Prostate gland (tissue), 2 donors: ENCODE data around the gene MVB12B.

Experiments
- POLR2A ChIP-seq: fragments of 450-650 bp; IDR thresholded peaks from one replicate; pipeline ENCODE4 v1.6.1; 2016; ENCODE audit warnings: antibody characterized with exemption, mild to moderate bottlenecking
- POLR2AphosphoS5 ChIP-seq: sonication (generic); formaldehyde crosslinking; IDR thresholded peaks from one replicate; pipeline ENCODE4 v1.6.1; 2017; ENCODE audit warnings: antibody characterized with exemption
- TF ChIP-seq, protein P1 (sequence below), 4 experiments: fragments of 200-600 bp in 2 of 4; fragments of 450-650 bp in 2 of 4; sonication (generic) in 2 of 4; IDR thresholded peaks; 1 replicate in 3 of 4; 2 replicates in 1 of 4; pipeline ENCODE4 v1.5.1; 2016 to 2019; ENCODE audit warnings: antibody characterized with exemption in 4 of 4, mild to moderate bottlenecking in 2 of 4, moderate library complexity in 2 of 4

DNA sequence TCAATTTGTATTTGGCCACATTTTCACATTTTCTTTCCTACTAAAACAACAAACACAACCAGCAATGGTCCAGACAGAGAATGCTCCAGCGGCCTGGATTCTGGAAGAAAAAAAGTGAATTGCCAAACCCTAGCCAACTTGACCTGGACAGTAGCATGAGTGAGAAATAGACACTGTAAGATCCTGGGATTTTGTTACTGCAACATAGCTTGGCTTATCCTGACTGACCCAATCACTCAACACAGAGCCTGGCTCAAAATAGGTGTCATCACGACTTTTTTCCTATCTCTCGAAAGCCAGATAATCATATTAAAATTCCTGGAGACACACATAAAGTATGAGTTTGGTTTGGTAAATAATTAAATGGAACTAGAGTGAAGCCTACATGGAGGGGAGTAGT lies 25.4 kb upstream of the MVB12B start:
- TF ChIP-seq, protein P1, sequence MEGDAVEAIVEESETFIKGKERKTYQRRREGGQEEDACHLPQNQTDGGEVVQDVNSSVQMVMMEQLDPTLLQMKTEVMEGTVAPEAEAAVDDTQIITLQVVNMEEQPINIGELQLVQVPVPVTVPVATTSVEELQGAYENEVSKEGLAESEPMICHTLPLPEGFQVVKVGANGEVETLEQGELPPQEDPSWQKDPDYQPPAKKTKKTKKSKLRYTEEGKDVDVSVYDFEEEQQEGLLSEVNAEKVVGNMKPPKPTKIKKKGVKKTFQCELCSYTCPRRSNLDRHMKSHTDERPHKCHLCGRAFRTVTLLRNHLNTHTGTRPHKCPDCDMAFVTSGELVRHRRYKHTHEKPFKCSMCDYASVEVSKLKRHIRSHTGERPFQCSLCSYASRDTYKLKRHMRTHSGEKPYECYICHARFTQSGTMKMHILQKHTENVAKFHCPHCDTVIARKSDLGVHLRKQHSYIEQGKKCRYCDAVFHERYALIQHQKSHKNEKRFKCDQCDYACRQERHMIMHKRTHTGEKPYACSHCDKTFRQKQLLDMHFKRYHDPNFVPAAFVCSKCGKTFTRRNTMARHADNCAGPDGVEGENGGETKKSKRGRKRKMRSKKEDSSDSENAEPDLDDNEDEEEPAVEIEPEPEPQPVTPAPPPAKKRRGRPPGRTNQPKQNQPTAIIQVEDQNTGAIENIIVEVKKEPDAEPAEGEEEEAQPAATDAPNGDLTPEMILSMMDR (IDR thresholded peaks at IDR 0.05): no peak
- TF ChIP-seq POLR2A (no peak), POLR2AphosphoS5 (no peak)
